Breast epithelium (tissue), 4 donors: ENCODE data around the gene BICC1. TPM values are rescaled to one million over a fixed set of nuclear protein-coding genes. Genes with fewer than 3 reads are reported as not detected.

ENCODE experiments used
- DNase-seq, 2 donors: peaks; one replicate each; pipeline ENCODE4 v3.0.0-alpha.2; 2019; ENCODE audit warnings: low spot score in 2 of 2
- H3K27ac ChIP-seq, 2 donors: fragments of 200-600 bp; sonication (generic) in 1 of 2; one replicate each; pipeline ENCODE4 v1.5.1; 2016 to 2019; ENCODE audit warnings: mild to moderate bottlenecking in 1 of 2
- H3K27me3 ChIP-seq, 2 donors: fragments of 200-600 bp; sonication (generic) in 1 of 2; one replicate each; pipeline versions ENCODE4 v1.5.1 to v1.6.0; 2017 to 2019; ENCODE audit warnings: control low read depth in 1 of 2, mild to moderate bottlenecking in 1 of 2
- H3K36me3 ChIP-seq: fragments of 200-600 bp; one replicate; pipeline ENCODE4 v1.5.1; 2019
- H3K4me1 ChIP-seq, 2 donors: fragments of 200-600 bp; sonication (generic); one replicate each; pipeline ENCODE4 v1.5.1; 2016 to 2019; ENCODE audit warnings: control low read depth in 1 of 2
- H3K4me3 ChIP-seq, 3 donors: fragments of 200-600 bp; sonication (generic); 1 replicate in 2 of 3; 2 replicates in 1 of 3; pipeline ENCODE4 v1.5.1; 2016 to 2019; ENCODE audit warnings: mild to moderate bottlenecking in 3 of 3, moderate library complexity in 2 of 3
- H3K9me3 ChIP-seq, 2 donors: fragments of 200-600 bp; sonication (generic) in 1 of 2; one replicate each; pipeline ENCODE4 v1.5.1; 2016 to 2019; ENCODE audit warnings: control low read depth in 1 of 2
- POLR2A ChIP-seq: fragments of 450-650 bp; IDR thresholded peaks from one replicate; pipeline ENCODE4 v1.6.1; 2016; ENCODE audit warnings: antibody characterized with exemption, mild to moderate bottlenecking, moderate library complexity
- POLR2AphosphoS5 ChIP-seq, 3 donors: sonication (generic); formaldehyde crosslinking; IDR thresholded peaks; one replicate each; pipeline ENCODE4 v1.6.1; 2017; ENCODE audit warnings: antibody characterized with exemption in 3 of 3
- intact Hi-C: fragments of 100-400 bp; cut with DNase I; formaldehyde crosslinking; loops from one replicate; pipeline ENCODE4 v1.15.1; 2023; ENCODE audit warnings: low total_unique reads
- total RNA-seq, 3 donors: library from RNA; depleted of rRNA; stranded (reverse); fragments of >200 nt; gene quantifications; one replicate each; pipeline ENCODE4 v1.1.0, GENCODE V29; 2016
- TF ChIP-seq, protein P1 (sequence below), 3 donors: fragments of 450-650 bp; IDR thresholded peaks; one replicate each; pipeline ENCODE4 v1.5.1; 2016 to 2017; ENCODE audit warnings: antibody characterized with exemption in 3 of 3, mild to moderate bottlenecking in 3 of 3, moderate library complexity in 3 of 3

The BICC1 gene
- total RNA-seq, 3 donors from 2014 or later: 24.3 to 35.5 (median 26.2) TPM

DNA sequence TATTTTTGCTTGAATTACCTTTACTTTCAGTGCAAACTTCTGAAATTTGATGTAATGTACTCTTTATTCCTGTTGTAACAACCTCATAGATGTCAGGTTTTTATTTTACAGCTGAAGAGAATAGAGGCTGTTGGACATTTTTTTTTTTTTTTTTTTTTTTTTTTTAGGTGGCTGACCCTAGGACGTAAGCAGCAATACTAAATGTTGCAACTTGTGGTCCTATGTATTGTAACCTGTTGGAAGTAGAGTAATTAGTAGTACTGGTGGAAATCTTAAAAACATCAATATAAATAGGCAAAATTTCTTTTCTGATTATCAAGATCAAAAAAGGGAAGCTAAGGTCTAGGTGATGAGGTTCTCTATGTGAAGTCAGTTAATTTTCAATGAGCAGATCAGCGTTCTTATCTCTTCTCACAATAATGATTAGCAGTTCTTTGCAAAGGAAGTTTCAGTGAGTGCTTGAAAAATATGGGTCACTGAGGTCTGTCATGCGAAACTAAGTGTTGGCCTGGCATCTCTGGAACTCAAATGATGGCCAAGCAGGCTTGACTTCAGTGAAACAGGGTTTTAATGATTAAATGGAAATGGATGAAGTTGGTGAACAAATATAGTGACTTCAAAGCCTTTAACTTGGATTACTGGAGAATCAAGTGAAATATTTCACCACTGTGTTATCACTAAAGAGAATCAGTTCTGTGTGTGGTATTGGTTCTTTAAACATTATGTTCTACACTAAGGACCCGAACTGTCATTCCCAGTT, 42.7 kb downstream of the BICC1 start:
- no peak overlapping the region for H3K27ac ChIP-seq
- no peak for DNase-seq
- no peaks in the 10 kb centered on the region for H3K36me3 ChIP-seq
- intact Hi-C loops: no loop called here
- H3K9me3 ChIP-seq: peaks cover 12 to 18% of the 10 kb centered on the region in 2 donors
- no peaks in the 10 kb centered on the region for H3K4me1 ChIP-seq
- H3K27me3 ChIP-seq: no peaks in the 10 kb centered on the region
- TF ChIP-seq POLR2AphosphoS5 (IDR thresholded peaks at IDR 0.05): no peak
- no peak for TF ChIP-seq POLR2A
- TF ChIP-seq, protein P1, sequence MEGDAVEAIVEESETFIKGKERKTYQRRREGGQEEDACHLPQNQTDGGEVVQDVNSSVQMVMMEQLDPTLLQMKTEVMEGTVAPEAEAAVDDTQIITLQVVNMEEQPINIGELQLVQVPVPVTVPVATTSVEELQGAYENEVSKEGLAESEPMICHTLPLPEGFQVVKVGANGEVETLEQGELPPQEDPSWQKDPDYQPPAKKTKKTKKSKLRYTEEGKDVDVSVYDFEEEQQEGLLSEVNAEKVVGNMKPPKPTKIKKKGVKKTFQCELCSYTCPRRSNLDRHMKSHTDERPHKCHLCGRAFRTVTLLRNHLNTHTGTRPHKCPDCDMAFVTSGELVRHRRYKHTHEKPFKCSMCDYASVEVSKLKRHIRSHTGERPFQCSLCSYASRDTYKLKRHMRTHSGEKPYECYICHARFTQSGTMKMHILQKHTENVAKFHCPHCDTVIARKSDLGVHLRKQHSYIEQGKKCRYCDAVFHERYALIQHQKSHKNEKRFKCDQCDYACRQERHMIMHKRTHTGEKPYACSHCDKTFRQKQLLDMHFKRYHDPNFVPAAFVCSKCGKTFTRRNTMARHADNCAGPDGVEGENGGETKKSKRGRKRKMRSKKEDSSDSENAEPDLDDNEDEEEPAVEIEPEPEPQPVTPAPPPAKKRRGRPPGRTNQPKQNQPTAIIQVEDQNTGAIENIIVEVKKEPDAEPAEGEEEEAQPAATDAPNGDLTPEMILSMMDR (IDR thresholded peaks at IDR 0.05): no peak
- no peak overlapping the region for H3K4me3 ChIP-seq

GRCh38 chr10:58555930-58556311, 43.2 kb downstream of the BICC1 start:
- Histone ChIP-seq H3K4me1 (no peaks in the 10 kb centered on the region), H3K27ac (no peak overlapping the region), H3K4me3 (no peak overlapping the region), H3K36me3 (no peaks in the 10 kb centered on the region), H3K9me3 (peaks cover 12 to 18% of the 10 kb centered on the region in 2 donors), H3K27me3 (no peaks in the 10 kb centered on the region)
- DNase-seq: no peak
- intact Hi-C loops: no loop called here
- TF ChIP-seq, protein P1 (IDR thresholded peaks at IDR 0.05): no peak
- TF ChIP-seq POLR2A: no peak
- TF ChIP-seq POLR2AphosphoS5 (IDR thresholded peaks at IDR 0.05): no peak

GRCh38 chr10:58556516-58557165, 44.0 kb downstream of the BICC1 start:
- no peaks in the 10 kb centered on the region for H3K4me1 ChIP-seq
- H3K36me3 ChIP-seq: no peaks in the 10 kb centered on the region
- no peaks in the 10 kb centered on the region for H3K27me3 ChIP-seq
- TF ChIP-seq, protein P1 (IDR thresholded peaks at IDR 0.05): no peak
- TF ChIP-seq POLR2AphosphoS5 (IDR thresholded peaks at IDR 0.05) (no peak), POLR2A (no peak)
- peaks cover 12 to 26% of the 10 kb centered on the region in 2 donors for H3K9me3 ChIP-seq
- intact Hi-C loops: no loop called here
- no peak overlapping the region for H3K4me3 ChIP-seq
- no peak overlapping the region for H3K27ac ChIP-seq
- DNase-seq: no peak

DNA sequence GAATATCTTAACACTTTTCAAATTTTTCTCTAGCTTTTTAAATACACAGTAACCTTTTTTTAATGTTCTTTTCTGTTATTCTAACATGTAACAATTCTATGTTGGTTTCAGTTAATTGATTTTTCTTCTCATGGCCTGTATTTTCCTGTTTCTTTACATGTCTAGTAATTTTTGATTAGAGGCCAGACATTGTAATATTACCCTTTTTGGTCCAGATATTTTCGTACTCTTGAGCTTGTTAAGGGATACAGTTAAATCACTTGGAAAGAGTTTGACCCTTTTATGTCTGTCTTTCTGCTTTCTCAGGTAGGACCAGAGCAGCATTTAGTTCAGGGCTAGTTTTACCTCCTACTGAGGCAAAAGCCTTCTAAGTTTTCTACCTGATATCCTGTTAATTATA, 45.0 kb downstream of the BICC1 start:
- no peak for DNase-seq
- H3K36me3 ChIP-seq: no peaks in the 10 kb centered on the region
- H3K27me3 ChIP-seq: no peaks in the 10 kb centered on the region
- no peak for TF ChIP-seq POLR2A
- H3K4me3 ChIP-seq: no peak overlapping the region
- intact Hi-C loops: no loop called here
- H3K4me1 ChIP-seq: no peaks in the 10 kb centered on the region
- peaks cover 16 to 36% of the 10 kb centered on the region in 2 donors for H3K9me3 ChIP-seq
- H3K27ac ChIP-seq: no peak overlapping the region

DNA sequence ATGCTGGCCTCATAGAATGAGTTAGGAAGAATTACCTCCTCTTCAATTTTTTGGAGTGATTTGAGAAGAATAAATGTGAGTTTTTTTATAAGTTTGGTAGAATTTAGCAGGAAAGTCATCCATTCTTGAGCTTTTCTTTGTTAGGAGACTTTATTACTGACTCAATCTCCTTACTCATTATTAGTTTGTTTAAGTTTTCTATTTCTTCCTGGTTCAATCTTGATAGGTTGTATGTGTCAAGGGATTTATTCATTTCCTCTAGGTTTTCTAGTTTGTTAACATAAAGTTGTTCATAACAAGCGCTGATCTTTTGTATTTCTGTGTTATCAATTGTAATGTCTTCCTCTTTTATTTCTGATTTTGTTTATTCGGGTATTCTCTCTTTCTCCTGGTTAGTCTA, 47.4 kb downstream of the BICC1 start:
- Histone ChIP-seq H3K36me3 (no peaks in the 10 kb centered on the region), H3K4me1 (no peaks in the 10 kb centered on the region), H3K27me3 (no peaks in the 10 kb centered on the region), H3K4me3 (no peak overlapping the region), H3K9me3 (peaks cover 21 to 41% of the 10 kb centered on the region in 2 donors), H3K27ac (no peak overlapping the region)
- DNase-seq: no peak
- no peak for TF ChIP-seq POLR2AphosphoS5 (IDR thresholded peaks at IDR 0.05)
- TF ChIP-seq POLR2A: no peak
- TF ChIP-seq, protein P1 (IDR thresholded peaks at IDR 0.05): no peak
- intact Hi-C loops: no loop called here
